Esophagus muscularis mucosa (tissue), 4 donors: ENCODE data around the gene PLA2G6.

Experiments used
- EP300 ChIP-seq: sonication (generic); formaldehyde crosslinking; IDR thresholded peaks from one replicate; pipeline ENCODE4 v1.6.1; 2017; ENCODE audit warnings: antibody characterized with exemption
- POLR2A ChIP-seq: fragments of 450-650 bp; IDR thresholded peaks from one replicate; pipeline ENCODE4 v1.6.1; 2017; ENCODE audit warnings: antibody characterized with exemption, moderate library complexity, mild to moderate bottlenecking, low read depth
- POLR2AphosphoS5 ChIP-seq, 2 donors: sonication (generic); formaldehyde crosslinking; IDR thresholded peaks; one replicate each; pipeline ENCODE4 v1.6.1; 2017; ENCODE audit warnings: antibody characterized with exemption in 2 of 2
- TF ChIP-seq, protein P1 (sequence below), 3 experiments: fragments of 200-600 bp in 2 of 3; fragments of 450-650 bp in 1 of 3; sonication (generic) in 2 of 3; IDR thresholded peaks; one replicate each; pipeline ENCODE4 v1.5.1; 2017 to 2019; ENCODE audit warnings: antibody characterized with exemption in 3 of 3, mild to moderate bottlenecking in 2 of 3, moderate library complexity in 1 of 3

DNA sequence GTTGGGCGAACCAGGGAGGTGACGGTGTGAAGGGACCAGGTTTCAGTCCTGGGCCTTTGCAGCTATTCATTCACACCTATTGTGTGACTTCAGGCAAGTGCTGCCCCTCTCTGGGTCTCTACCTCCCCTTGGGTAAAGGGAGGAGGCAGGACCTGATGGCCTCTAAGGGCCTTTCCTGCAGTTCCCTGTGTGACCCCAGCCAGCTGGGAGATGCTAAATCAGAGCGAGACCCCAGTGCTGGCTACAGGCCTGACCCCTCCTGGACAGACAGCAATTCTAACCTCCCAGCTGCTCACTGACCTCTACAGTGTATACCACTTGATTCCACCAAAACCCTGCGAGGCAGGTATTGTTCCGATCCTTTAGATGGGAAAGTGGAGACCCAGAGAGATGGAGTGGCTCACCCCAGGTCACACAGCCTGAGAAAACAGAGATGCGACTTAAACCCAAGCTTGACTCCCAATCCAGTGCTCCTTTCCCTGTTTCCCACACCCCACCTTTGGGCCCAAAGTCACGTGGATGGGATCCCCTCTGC is 26.3 kb upstream of the PLA2G6 start:
- TF ChIP-seq POLR2AphosphoS5 (IDR thresholded peaks at IDR 0.05) = no peak
- TF ChIP-seq, protein P1, sequence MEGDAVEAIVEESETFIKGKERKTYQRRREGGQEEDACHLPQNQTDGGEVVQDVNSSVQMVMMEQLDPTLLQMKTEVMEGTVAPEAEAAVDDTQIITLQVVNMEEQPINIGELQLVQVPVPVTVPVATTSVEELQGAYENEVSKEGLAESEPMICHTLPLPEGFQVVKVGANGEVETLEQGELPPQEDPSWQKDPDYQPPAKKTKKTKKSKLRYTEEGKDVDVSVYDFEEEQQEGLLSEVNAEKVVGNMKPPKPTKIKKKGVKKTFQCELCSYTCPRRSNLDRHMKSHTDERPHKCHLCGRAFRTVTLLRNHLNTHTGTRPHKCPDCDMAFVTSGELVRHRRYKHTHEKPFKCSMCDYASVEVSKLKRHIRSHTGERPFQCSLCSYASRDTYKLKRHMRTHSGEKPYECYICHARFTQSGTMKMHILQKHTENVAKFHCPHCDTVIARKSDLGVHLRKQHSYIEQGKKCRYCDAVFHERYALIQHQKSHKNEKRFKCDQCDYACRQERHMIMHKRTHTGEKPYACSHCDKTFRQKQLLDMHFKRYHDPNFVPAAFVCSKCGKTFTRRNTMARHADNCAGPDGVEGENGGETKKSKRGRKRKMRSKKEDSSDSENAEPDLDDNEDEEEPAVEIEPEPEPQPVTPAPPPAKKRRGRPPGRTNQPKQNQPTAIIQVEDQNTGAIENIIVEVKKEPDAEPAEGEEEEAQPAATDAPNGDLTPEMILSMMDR (IDR thresholded peaks at IDR 0.05) = no peak
- TF ChIP-seq POLR2A = no peak
- no peak for TF ChIP-seq EP300
